SK-N-SH treated with all-trans-retinoic acid at 6 μM for 48 hours (cell line): ENCODE data around the gene XYLB.

Experiments
- ARNTL ChIP-seq: fragments of 450-650 bp; formaldehyde crosslinking; IDR thresholded peaks from 2 replicates; pipeline ENCODE4 v1.5.0; 2020; ENCODE audit warnings: low read depth, mild to moderate bottlenecking, moderate library complexity, borderline replicate concordance
- BACH2 ChIP-seq: fragments of 250-450 bp; sonication (Bioruptor Pico); IDR thresholded peaks from 2 replicates; pipeline ENCODE4 v1.9.0; 2021; ENCODE audit warnings: mild to moderate bottlenecking, borderline replicate concordance
- ISL1 ChIP-seq: fragments of 250-450 bp; sonication (Bioruptor Pico); IDR thresholded peaks from 2 replicates; pipeline ENCODE4 v2.1.2; 2022; ENCODE audit warnings: mild to moderate bottlenecking, moderate library complexity
- PPARA ChIP-seq: fragments of 250-450 bp; sonication (Bioruptor Pico); IDR thresholded peaks from 2 replicates; pipeline ENCODE4 v1.5.0; 2020; ENCODE audit warnings: mild to moderate bottlenecking, borderline replicate concordance
- RARB ChIP-seq: fragments of 250-450 bp; sonication (Bioruptor Pico); IDR thresholded peaks from 2 replicates; pipeline ENCODE4 v1.8.0; 2021; ENCODE audit warnings: mild to moderate bottlenecking, moderate library complexity
- SNAI2 ChIP-seq: fragments of 250-450 bp; sonication (Bioruptor Pico); IDR thresholded peaks from 2 replicates; pipeline ENCODE4 v1.5.0; 2020; ENCODE audit warnings: mild to moderate bottlenecking, moderate library complexity
- TCF4 ChIP-seq: fragments of 250-450 bp; sonication (Bioruptor Pico); IDR thresholded peaks from 2 replicates; pipeline ENCODE4 v1.8.0; 2021; ENCODE audit warnings: mild to moderate bottlenecking, moderate library complexity, borderline replicate concordance
- TOX ChIP-seq: fragments of 250-450 bp; sonication (Bioruptor Pico); IDR thresholded peaks from 2 replicates; pipeline ENCODE4 v1.8.0; 2021; ENCODE audit warnings: mild to moderate bottlenecking, moderate library complexity, borderline replicate concordance
- ZFP30 ChIP-seq: fragments of 450-650 bp; formaldehyde crosslinking; IDR thresholded peaks from 2 replicates; pipeline ENCODE4 v1.5.0; 2022; ENCODE audit warnings: mild to moderate bottlenecking, moderate library complexity
- ZNF70 ChIP-seq: fragments of 450-650 bp; formaldehyde crosslinking; IDR thresholded peaks from 2 replicates; pipeline ENCODE4 v1.5.0; 2020; ENCODE audit warnings: mild to moderate bottlenecking, moderate library complexity
- ZNF8 ChIP-seq: fragments of 450-650 bp; formaldehyde crosslinking; IDR thresholded peaks from 2 replicates; pipeline ENCODE4 v1.5.0; 2020; ENCODE audit warnings: mild to moderate bottlenecking, moderate library complexity
- TF ChIP-seq, protein P1 (sequence below): fragments of 250-450 bp; sonication (Bioruptor Pico); IDR thresholded peaks from 2 replicates; pipeline ENCODE4 v1.5.0; 2020; ENCODE audit warnings: mild to moderate bottlenecking, moderate library complexity
- TF ChIP-seq, protein P2 (sequence below): fragments of 250-450 bp; sonication (Bioruptor Pico); IDR thresholded peaks from 2 replicates; pipeline ENCODE4 v1.8.0; 2020; ENCODE audit warnings: mild to moderate bottlenecking, moderate library complexity, borderline replicate concordance
- TF ChIP-seq, protein P3 (sequence below): fragments of 250-450 bp; sonication (Bioruptor Pico); IDR thresholded peaks from 2 replicates; pipeline ENCODE4 v1.5.1; 2020; ENCODE audit warnings: low read depth, mild to moderate bottlenecking, moderate library complexity

DNA sequence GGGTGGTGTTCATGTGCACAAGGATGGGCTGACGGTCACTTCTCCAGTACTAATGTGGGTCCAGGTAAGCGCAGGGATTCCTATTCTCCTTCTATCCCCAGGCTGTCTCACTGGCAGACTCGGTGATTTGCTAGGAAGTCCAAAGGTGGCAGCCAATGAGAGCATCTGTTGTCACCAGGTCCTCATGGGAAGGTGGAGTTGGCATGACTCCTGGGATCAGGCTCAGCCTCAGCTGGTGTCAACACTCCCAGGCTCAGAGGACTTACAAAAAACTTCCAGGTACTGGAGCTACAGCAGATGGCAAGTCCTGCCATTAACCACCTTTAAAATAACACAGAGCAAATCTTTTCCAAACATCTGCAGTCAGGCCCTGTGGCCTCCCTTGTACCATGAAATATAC, 13.8 kb downstream of the XYLB start:
- TF ChIP-seq, protein P1, sequence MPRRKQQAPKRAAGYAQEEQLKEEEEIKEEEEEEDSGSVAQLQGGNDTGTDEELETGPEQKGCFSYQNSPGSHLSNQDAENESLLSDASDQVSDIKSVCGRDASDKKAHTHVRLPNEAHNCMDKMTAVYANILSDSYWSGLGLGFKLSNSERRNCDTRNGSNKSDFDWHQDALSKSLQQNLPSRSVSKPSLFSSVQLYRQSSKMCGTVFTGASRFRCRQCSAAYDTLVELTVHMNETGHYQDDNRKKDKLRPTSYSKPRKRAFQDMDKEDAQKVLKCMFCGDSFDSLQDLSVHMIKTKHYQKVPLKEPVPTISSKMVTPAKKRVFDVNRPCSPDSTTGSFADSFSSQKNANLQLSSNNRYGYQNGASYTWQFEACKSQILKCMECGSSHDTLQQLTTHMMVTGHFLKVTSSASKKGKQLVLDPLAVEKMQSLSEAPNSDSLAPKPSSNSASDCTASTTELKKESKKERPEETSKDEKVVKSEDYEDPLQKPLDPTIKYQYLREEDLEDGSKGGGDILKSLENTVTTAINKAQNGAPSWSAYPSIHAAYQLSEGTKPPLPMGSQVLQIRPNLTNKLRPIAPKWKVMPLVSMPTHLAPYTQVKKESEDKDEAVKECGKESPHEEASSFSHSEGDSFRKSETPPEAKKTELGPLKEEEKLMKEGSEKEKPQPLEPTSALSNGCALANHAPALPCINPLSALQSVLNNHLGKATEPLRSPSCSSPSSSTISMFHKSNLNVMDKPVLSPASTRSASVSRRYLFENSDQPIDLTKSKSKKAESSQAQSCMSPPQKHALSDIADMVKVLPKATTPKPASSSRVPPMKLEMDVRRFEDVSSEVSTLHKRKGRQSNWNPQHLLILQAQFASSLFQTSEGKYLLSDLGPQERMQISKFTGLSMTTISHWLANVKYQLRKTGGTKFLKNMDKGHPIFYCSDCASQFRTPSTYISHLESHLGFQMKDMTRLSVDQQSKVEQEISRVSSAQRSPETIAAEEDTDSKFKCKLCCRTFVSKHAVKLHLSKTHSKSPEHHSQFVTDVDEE = no peak
- TF ChIP-seq TOX = no peak
- TF ChIP-seq RARB (CRISPR knock-in tag) = no peak
- TF ChIP-seq, protein P2, sequence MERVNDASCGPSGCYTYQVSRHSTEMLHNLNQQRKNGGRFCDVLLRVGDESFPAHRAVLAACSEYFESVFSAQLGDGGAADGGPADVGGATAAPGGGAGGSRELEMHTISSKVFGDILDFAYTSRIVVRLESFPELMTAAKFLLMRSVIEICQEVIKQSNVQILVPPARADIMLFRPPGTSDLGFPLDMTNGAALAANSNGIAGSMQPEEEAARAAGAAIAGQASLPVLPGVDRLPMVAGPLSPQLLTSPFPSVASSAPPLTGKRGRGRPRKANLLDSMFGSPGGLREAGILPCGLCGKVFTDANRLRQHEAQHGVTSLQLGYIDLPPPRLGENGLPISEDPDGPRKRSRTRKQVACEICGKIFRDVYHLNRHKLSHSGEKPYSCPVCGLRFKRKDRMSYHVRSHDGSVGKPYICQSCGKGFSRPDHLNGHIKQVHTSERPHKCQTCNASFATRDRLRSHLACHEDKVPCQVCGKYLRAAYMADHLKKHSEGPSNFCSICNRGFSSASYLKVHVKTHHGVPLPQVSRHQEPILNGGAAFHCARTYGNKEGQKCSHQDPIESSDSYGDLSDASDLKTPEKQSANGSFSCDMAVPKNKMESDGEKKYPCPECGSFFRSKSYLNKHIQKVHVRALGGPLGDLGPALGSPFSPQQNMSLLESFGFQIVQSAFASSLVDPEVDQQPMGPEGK (CRISPR knock-in tag) = no peak
- TF ChIP-seq ARNTL (CRISPR knock-in tag) = no peak
- no peak for TF ChIP-seq SNAI2 (CRISPR knock-in tag)
- no peak for TF ChIP-seq ZNF8 (CRISPR knock-in tag)
- TF ChIP-seq, protein P3, sequence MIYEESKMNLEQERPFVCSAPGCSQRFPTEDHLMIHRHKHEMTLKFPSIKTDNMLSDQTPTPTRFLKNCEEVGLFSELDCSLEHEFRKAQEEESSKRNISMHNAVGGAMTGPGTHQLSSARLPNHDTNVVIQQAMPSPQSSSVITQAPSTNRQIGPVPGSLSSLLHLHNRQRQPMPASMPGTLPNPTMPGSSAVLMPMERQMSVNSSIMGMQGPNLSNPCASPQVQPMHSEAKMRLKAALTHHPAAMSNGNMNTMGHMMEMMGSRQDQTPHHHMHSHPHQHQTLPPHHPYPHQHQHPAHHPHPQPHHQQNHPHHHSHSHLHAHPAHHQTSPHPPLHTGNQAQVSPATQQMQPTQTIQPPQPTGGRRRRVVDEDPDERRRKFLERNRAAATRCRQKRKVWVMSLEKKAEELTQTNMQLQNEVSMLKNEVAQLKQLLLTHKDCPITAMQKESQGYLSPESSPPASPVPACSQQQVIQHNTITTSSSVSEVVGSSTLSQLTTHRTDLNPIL (CRISPR knock-in tag) = no peak
- TF ChIP-seq TCF4 (CRISPR knock-in tag) = no peak
- TF ChIP-seq ZFP30 (CRISPR knock-in tag) = no peak
- no peak for TF ChIP-seq PPARA (CRISPR knock-in tag)
- no peak for TF ChIP-seq ZNF70
- no peak for TF ChIP-seq BACH2 (CRISPR knock-in tag)
- TF ChIP-seq ISL1 = no peak
